Heart left ventricle (tissue), 16 donors: ENCODE results near the gene RUNX2. TPM values are rescaled to one million over a fixed set of nuclear protein-coding genes. Genes with fewer than 3 reads are reported as not detected.

Experiments used
- ATAC-seq, 4 donors: fragments of 200-7000 bp; cut with Tn5 transposase; one replicate each; pipeline ENCODE4 v1.9.1; 2020 to 2022; ENCODE audit warnings: moderate library complexity in 4 of 4, mild to moderate bottlenecking in 3 of 4, moderate number of reproducible peaks in 1 of 4
- DNase-seq, 5 donors: peaks; one replicate each; pipeline ENCODE4 v3.0.0-alpha.2; 2020
- H3K27ac ChIP-seq, 12 donors: fragments of 200-600 bp; sonication (generic) in 4 of 12; one replicate each; pipeline versions ENCODE4 v1.5.0 to v1.8.0; 2016 to 2022; ENCODE audit warnings: mild to moderate bottlenecking in 2 of 12
- H3K27me3 ChIP-seq, 9 donors: fragments of 200-600 bp; sonication (generic) in 2 of 9; one replicate each; pipeline versions ENCODE4 v1.5.1 to v1.8.0; 2016 to 2022; ENCODE audit warnings: mild to moderate bottlenecking in 3 of 9
- H3K36me3 ChIP-seq, 9 donors: fragments of 200-600 bp; sonication (generic) in 2 of 9; one replicate each; pipeline versions ENCODE4 v1.5.0 to v1.8.0; 2018 to 2022; ENCODE audit warnings: mild to moderate bottlenecking in 2 of 9
- H3K4me1 ChIP-seq, 12 donors: fragments of 200-600 bp; sonication (generic) in 4 of 12; one replicate each; pipeline versions ENCODE4 v1.5.0 to v1.8.0; 2016 to 2022; ENCODE audit warnings: mild to moderate bottlenecking in 3 of 12
- H3K4me3 ChIP-seq, 12 donors: fragments of 200-600 bp; sonication (generic) in 4 of 12; one replicate each; pipeline versions ENCODE4 v1.5.0 to v1.8.0; 2017 to 2022; ENCODE audit warnings: mild to moderate bottlenecking in 9 of 12, moderate library complexity in 4 of 12
- H3K9me3 ChIP-seq, 12 donors: fragments of 200-600 bp; sonication (generic) in 4 of 12; one replicate each; pipeline versions ENCODE4 v1.5.0 to v1.8.0; 2016 to 2022; ENCODE audit warnings: mild to moderate bottlenecking in 1 of 12
- CTCF ChIP-seq, 12 donors: fragments of 200-600 bp; sonication (generic) in 4 of 12; IDR thresholded peaks; one replicate each; pipeline versions ENCODE4 v1.5.0 to v1.8.0; 2018 to 2022; ENCODE audit warnings: antibody characterized with exemption in 12 of 12, mild to moderate bottlenecking in 5 of 12
- POLR2A ChIP-seq, 2 donors: fragments of 450-650 bp; IDR thresholded peaks; one replicate each; pipeline ENCODE4 v1.6.1; 2017; ENCODE audit warnings: antibody characterized with exemption in 2 of 2, mild to moderate bottlenecking in 2 of 2, moderate library complexity in 2 of 2
- WGBS, 4 donors: extraction: QIAGEN DNeasy Blood & Tissue Kit in 2 of 4; methylation state at CpG; one replicate each; pipeline versions ENCODE4 v1.1.5 to v1.1.7; 2013 to 2018; 5-methylcytosine and 5-hydroxymethylcytosine counted together
- intact Hi-C, 10 donors: fragments of 100-400 bp; cut with DNase I; formaldehyde crosslinking; loops; one replicate each; pipeline versions ENCODE4 v1.11.1 to v1.14.2; 2022
- polyA plus RNA-seq, 2 donors: library from polyadenylated mRNA; stranded (reverse); fragments of 200-250 nt; gene quantifications; one replicate each; pipeline ENCODE4 v1.2.3, GENCODE V29; 2013
- total RNA-seq, 9 donors: library from RNA; depleted of rRNA in 2 of 9; stranded (reverse); fragments of >200 nt in 2 of 9; fragmentation: NEBNext Ultra II Directional in 3 of 9; extraction: Animal tissue kit (Norgen Biotek cat#: 25700) in 3 of 9; gene quantifications; one replicate each; pipeline versions ENCODE4 v1.1.0 to v1.2.4, GENCODE V29; 2016 to 2023
- donor health status: ischemic (EF 13 %, LVEDD 7.1; RV severe dilation, severe dysfunction).
- donor health status: healthy with polysubstance abuse.
- donor health status: DM: no; HTN: yes; CAD: no.
- donor health status: DM: no; HTN: no; CAD: no.
- donor health status: ischemic (EF 25% LVEDD 6.9; RV normal size, moderate dysfunction).
- donor health status: ischemic (EF 25% LVEDD 5.7; RV mildly dilated, moderate dysfunction).
- donor health status: healthy.
- donor health status: DM: yes; HTN: yes; CAD: no.
- donor health status: ischemic (EF 35%, LVEDD 5.7; RV mildly dilated, moderate dysfunction).
- donor health status: nonischemic (EF 11% LVEDD 7.7; RV severe dilation, severe dysfunction).
- donor health status: DM: yes; HTN: yes; CAD: no.
- donor health status: PGD.
- donor health status: ischemic (EF 29% LVEDD 5.4; RV normal size, mild dysfunction).
- donor health status: nonischemic (EF 23%, LVEDD 6.1; RV moderate dilation, normal function).

Gene RUNX2
- total and polyA plus RNA-seq, 11 donors = 0.37 to 3.1 (median 2.0) TPM

DNA sequence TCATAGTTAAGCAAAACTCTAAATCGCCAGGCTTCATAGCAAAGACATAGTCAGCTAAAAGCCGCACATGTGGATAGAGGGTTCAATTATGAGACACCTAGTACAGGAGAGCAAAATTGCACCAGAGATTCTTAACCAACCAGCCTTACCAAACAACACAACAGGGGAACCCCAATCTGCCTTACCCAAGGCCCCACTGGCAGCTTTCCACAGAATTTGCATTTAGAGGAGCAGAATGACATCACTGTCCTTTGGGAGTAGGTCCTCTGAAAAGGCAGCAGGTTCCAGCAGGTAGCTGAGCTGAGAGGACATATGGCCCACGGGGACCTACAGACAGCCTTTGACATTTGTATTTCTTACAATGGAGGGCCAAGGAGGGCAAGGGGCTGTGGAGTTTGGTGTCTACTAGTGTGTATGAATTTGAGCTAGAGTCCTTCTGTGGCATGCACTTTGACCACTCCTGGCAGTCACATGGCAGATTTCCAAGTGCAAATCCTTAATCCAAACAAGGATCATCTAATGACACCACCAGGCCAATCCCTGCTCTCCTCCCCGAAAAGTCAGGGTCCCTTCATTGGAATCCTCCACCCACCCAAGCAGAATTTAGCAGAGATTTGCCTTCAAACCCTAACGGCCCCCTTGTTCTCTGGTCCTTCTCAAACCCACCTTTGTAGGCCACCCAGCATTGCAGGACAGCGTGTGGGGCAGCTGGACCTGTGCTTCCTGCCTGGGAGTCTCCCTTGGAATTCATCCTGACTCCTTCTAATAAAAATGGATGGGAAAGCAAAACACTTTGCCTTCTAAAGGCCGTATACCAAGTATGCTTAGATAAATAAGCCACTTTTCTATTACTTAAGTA, 220.8 kb downstream of the RUNX2 start:
- no peak for DNase-seq
- H3K36me3 ChIP-seq = no peaks in the 10 kb centered on the region
- H3K9me3 ChIP-seq = no peaks in the 10 kb centered on the region
- H3K27ac ChIP-seq = no peak overlapping the region
- TF ChIP-seq POLR2A (IDR thresholded peaks at IDR 0.05) = no peak
- no peaks in the 10 kb centered on the region for H3K4me1 ChIP-seq
- intact Hi-C loops = no loop called here
- H3K4me3 ChIP-seq = no peak overlapping the region
- no peak for ATAC-seq
- WGBS, 4 donors = 77 to 90% (median 83%) methylated on average over 7 of the region's 7 CpGs
- H3K27me3 ChIP-seq = no peaks in the 10 kb centered on the region

- Histone ChIP-seq H3K27ac (no peak overlapping the region), H3K4me1 (peaks cover 0 to 20% (median 6%) of the 10 kb centered on the region in 12 donors), H3K4me3 (no peak overlapping the region), H3K9me3 (no peaks in the 10 kb centered on the region), H3K36me3 (no peaks in the 10 kb centered on the region), H3K27me3 (no peaks in the 10 kb centered on the region)
- ATAC-seq (no peak), DNase-seq (no peak)
- intact Hi-C loops = no loop called here
- TF ChIP-seq CTCF (IDR thresholded peaks at IDR 0.05) (no peak), POLR2A (IDR thresholded peaks at IDR 0.05) (no peak)
- 75 to 84% (median 81%) methylated on average over 6 of the region's 6 CpGs for WGBS, 4 donors
Measured at GRCh38 chr6:45552536-45552935, 224.4 kb downstream of the RUNX2 start.

- WGBS, 4 donors = 79 to 95% (median 88%) methylated on average over 4 of the region's 4 CpGs
- H3K9me3 ChIP-seq = no peaks in the 10 kb centered on the region
- peaks cover 0 to 21% (median 6%) of the 10 kb centered on the region in 12 donors for H3K4me1 ChIP-seq
- DNase-seq (no peak), ATAC-seq (peak in 1 of 4 donors; percentile 30)
- H3K4me3 ChIP-seq = no peak overlapping the region
- no peak for TF ChIP-seq CTCF (IDR thresholded peaks at IDR 0.05)
- TF ChIP-seq POLR2A (IDR thresholded peaks at IDR 0.05) = no peak
- H3K27me3 ChIP-seq = no peaks in the 10 kb centered on the region
- no peaks in the 10 kb centered on the region for H3K36me3 ChIP-seq
- intact Hi-C loops = no loop called here
- H3K27ac ChIP-seq = no peak overlapping the region
Measured at GRCh38 chr6:45553730-45554344, 225.7 kb downstream of the RUNX2 start.

GRCh38 chr6:45554591-45554990, 226.5 kb downstream of the RUNX2 start:
- H3K27me3 ChIP-seq = no peaks in the 10 kb centered on the region
- WGBS, 4 donors = 24 to 46% (median 37%) methylated on average over 1 of the region's 1 CpG
- DNase-seq (no peak), ATAC-seq (no peak)
- H3K4me3 ChIP-seq = no peak overlapping the region
- intact Hi-C loops = no loop called here
- TF ChIP-seq POLR2A (IDR thresholded peaks at IDR 0.05) = no peak
- TF ChIP-seq CTCF (IDR thresholded peaks at IDR 0.05) = no peak
- H3K4me1 ChIP-seq = peaks cover 0 to 23% (median 6%) of the 10 kb centered on the region in 12 donors
- no peaks in the 10 kb centered on the region for H3K9me3 ChIP-seq
- no peaks in the 10 kb centered on the region for H3K36me3 ChIP-seq
- no peak overlapping the region for H3K27ac ChIP-seq
